H1 (cell line): ENCODE measurements around the gene CCBE1. TPM values are rescaled to one million over a fixed set of nuclear protein-coding genes. Genes with fewer than 3 reads are reported as not detected.

Source experiments
- CTCF ChIA-PET: fragments of 300-600 bp; sonication (Branson Sonifier 250); formaldehyde crosslinking; loops from one replicate; lab custom pipeline; 2021; ENCODE audit not compliant: partially characterized antibody; lab: Charles Lee
- POLR2A ChIA-PET: fragments of 300-600 bp; sonication (Branson Sonifier 250); formaldehyde crosslinking; loops from one replicate; lab custom pipeline; 2021; ENCODE audit warnings: inconsistent platforms; ENCODE audit not compliant: partially characterized antibody; lab: Charles Lee
- DNase-seq, 2 experiments: peaks; one replicate each; pipeline versions ENCODE4 v3.0.0 to v3.0.0-alpha.2; 2010 to 2022; ENCODE audit warnings: low spot score in 2 of 2, low read depth in 1 of 2, mixed read lengths in 1 of 2
- FAIRE-seq: peaks from 2 replicates; lab custom pipeline; 2011; peaks lifted over from hg19 to GRCh38; lab: Jason Lieb, UNC
- H2AFZ ChIP-seq: 2 replicates; pipeline ENCODE4 v1.8.1; 2012; ENCODE audit warnings: low read length, inconsistent platforms
- H2AK5ac ChIP-seq: 2 replicates; pipeline ENCODE4 v1.6.1; 2013; ENCODE audit warnings: low read depth, low read length
- H2BK120ac ChIP-seq: replicated peaks from 2 replicates; pipeline ENCODE3; 2013; ENCODE audit warnings: low read depth, low read length, inconsistent platforms
- H2BK12ac ChIP-seq: 2 replicates; pipeline ENCODE4 v1.6.1; 2013; ENCODE audit warnings: low read depth, low read length
- H2BK15ac ChIP-seq: 2 replicates; pipeline ENCODE4 v1.6.1; 2013; ENCODE audit warnings: low read length
- H2BK20ac ChIP-seq: 2 replicates; pipeline ENCODE4 v1.6.1; 2013; ENCODE audit warnings: low read length
- H2BK5ac ChIP-seq: 2 replicates; pipeline ENCODE4 v1.6.1; 2013; ENCODE audit warnings: low read depth, low read length
- H3K14ac ChIP-seq: 2 replicates; pipeline ENCODE4 v1.6.1; 2013; ENCODE audit warnings: inconsistent platforms; ENCODE audit not compliant: insufficient read length
- H3K18ac ChIP-seq: 2 replicates; pipeline ENCODE4 v1.6.1; 2013; ENCODE audit warnings: low read length; ENCODE audit errors: extremely low read depth
- H3K23ac ChIP-seq: 2 replicates; pipeline ENCODE4 v1.6.1; 2013; ENCODE audit warnings: inconsistent platforms; ENCODE audit not compliant: insufficient read length
- H3K23me2 ChIP-seq: 2 replicates; pipeline ENCODE4 v1.6.1; 2013; ENCODE audit warnings: low read depth, low read length
- H3K27ac ChIP-seq: 2 replicates; pipeline ENCODE4 v1.6.1; 2011; ENCODE audit warnings: low read depth, low read length, inconsistent platforms
- H3K27me3 ChIP-seq, 4 experiments: replicated peaks in 1 of 4; 1 replicate in 1 of 4; 2 replicates in 3 of 4; pipeline versions ENCODE4 v1.6.1 to v1.8.1; 2011 to 2013; ENCODE audit warnings: low read length in 3 of 4, mild to moderate bottlenecking in 3 of 4, inconsistent platforms in 2 of 4, mixed read lengths in 2 of 4, moderate library complexity in 1 of 4; ENCODE audit not compliant: control insufficient read depth in 3 of 4, insufficient read depth in 3 of 4; ENCODE audit errors: extremely low read depth in 1 of 4
- H3K36me3 ChIP-seq, 4 experiments: 2 replicates each; pipeline versions ENCODE4 v1.6.1 to v1.8.1; 2011 to 2013; ENCODE audit warnings: mild to moderate bottlenecking in 4 of 4, low read length in 3 of 4, moderate library complexity in 2 of 4, control low read depth in 1 of 4, inconsistent platforms in 1 of 4; ENCODE audit not compliant: insufficient read depth in 4 of 4, control insufficient read depth in 2 of 4
- H3K4ac ChIP-seq: replicated peaks from 2 replicates; pipeline ENCODE3; 2013; ENCODE audit warnings: low read length, low read depth, mixed read lengths, inconsistent platforms; ENCODE audit not compliant: insufficient read length
- H3K4me1 ChIP-seq, 4 experiments: replicated peaks in 1 of 4; 1 replicate in 1 of 4; 2 replicates in 3 of 4; pipeline versions ENCODE4 v1.6.1 to v1.8.1; 2011 to 2013; ENCODE audit warnings: low read length in 3 of 4, inconsistent platforms in 2 of 4, mixed read lengths in 1 of 4; ENCODE audit not compliant: insufficient read depth in 4 of 4, control insufficient read depth in 3 of 4
- H3K4me2 ChIP-seq, 2 experiments: 2 replicates each; pipeline versions ENCODE4 v1.6.1 to v1.8.1; 2011 to 2013; ENCODE audit warnings: low read depth in 2 of 2, low read length in 2 of 2, control low read depth in 1 of 2, inconsistent platforms in 1 of 2, mild to moderate bottlenecking in 1 of 2; ENCODE audit not compliant: insufficient read depth in 1 of 2
- H3K4me3 ChIP-seq, 4 experiments: fragments of 200-600, 300-600 bp in 1 of 4; sonication (generic), shearing (Covaris generic), sonication (Bioruptor Twin) in 1 of 4; 2 replicates each; pipeline versions ENCODE4 v1.5.1 to v1.8.1; 2011 to 2016; ENCODE audit warnings: low read length in 4 of 4, low read depth in 3 of 4, control low read depth in 2 of 4, inconsistent platforms in 2 of 4, mild to moderate bottlenecking in 2 of 4, mixed read lengths in 1 of 4, moderate library complexity in 1 of 4; ENCODE audit not compliant: insufficient read depth in 2 of 4; ENCODE audit errors: extremely low read depth in 1 of 4
- H3K56ac ChIP-seq: replicated peaks from 2 replicates; pipeline ENCODE3; 2013; ENCODE audit warnings: low read depth, mild to moderate bottlenecking, mixed read lengths, low read length, inconsistent platforms; ENCODE audit not compliant: insufficient read length
- H3K79me1 ChIP-seq: 2 replicates; pipeline ENCODE4 v1.6.1; 2013; ENCODE audit warnings: low read depth, low read length, control low read depth
- H3K79me2 ChIP-seq, 2 experiments: 2 replicates each; pipeline versions ENCODE4 v1.6.1 to v1.8.1; 2012 to 2013; ENCODE audit warnings: low read length in 2 of 2, mild to moderate bottlenecking in 2 of 2, inconsistent platforms in 1 of 2; ENCODE audit not compliant: insufficient read depth in 2 of 2, control insufficient read depth in 1 of 2
- H3K9ac ChIP-seq, 4 experiments: replicated peaks in 1 of 4; 1 replicate in 1 of 4; 2 replicates in 3 of 4; pipeline versions ENCODE4 v1.6.1 to v1.8.1; 2011 to 2013; ENCODE audit warnings: low read depth in 3 of 4, low read length in 3 of 4, control low read depth in 2 of 4, mild to moderate bottlenecking in 2 of 4, moderate library complexity in 2 of 4, inconsistent platforms in 1 of 4; ENCODE audit errors: extremely low read depth in 1 of 4
- H3K9me3 ChIP-seq, 2 experiments: 2 replicates each; pipeline versions ENCODE4 v1.6.1 to v1.8.1; 2012 to 2013; ENCODE audit warnings: mild to moderate bottlenecking in 2 of 2, moderate library complexity in 2 of 2, control low read depth in 1 of 2, inconsistent platforms in 1 of 2, low read depth in 1 of 2, low read length in 1 of 2, mixed read lengths in 1 of 2; ENCODE audit not compliant: insufficient read depth in 2 of 2
- H4K20me1 ChIP-seq, 2 experiments: replicated peaks in 1 of 2; 2 replicates each; pipeline versions ENCODE3 to v1.8.1; 2011 to 2013; ENCODE audit warnings: inconsistent platforms in 2 of 2, low read length in 2 of 2, mild to moderate bottlenecking in 1 of 2; ENCODE audit not compliant: insufficient read depth in 2 of 2, control insufficient read depth in 1 of 2
- H4K5ac ChIP-seq: 2 replicates; pipeline ENCODE4 v1.6.1; 2013; ENCODE audit warnings: low read length, low read depth, mixed read lengths, inconsistent platforms; ENCODE audit not compliant: insufficient read length
- H4K8ac ChIP-seq: 2 replicates; pipeline ENCODE4 v1.8.0; 2013; ENCODE audit warnings: mild to moderate bottlenecking, moderate library complexity, low read length, inconsistent platforms; ENCODE audit not compliant: insufficient read depth; ENCODE audit errors: extremely low read depth
- H4K91ac ChIP-seq: replicated peaks from 2 replicates; pipeline ENCODE3; 2013; ENCODE audit warnings: low read length, mixed read lengths, inconsistent platforms; ENCODE audit not compliant: insufficient read length
- CEBPB ChIP-seq: IDR thresholded peaks from 2 replicates; pipeline ENCODE4 v1.6.1; 2012; ENCODE audit warnings: low read depth, low read length
- CHD1 ChIP-seq: IDR thresholded peaks from 2 replicates; pipeline ENCODE4 v1.6.1; 2012; ENCODE audit warnings: low read depth, low read length, improper control_type of control experiment
- CREB1 ChIP-seq: IDR thresholded peaks from 2 replicates; pipeline ENCODE4 v1.6.1; 2012; ENCODE audit warnings: inconsistent platforms
- CTBP2 ChIP-seq: IDR thresholded peaks from 2 replicates; pipeline ENCODE4 v1.7.0; 2011; ENCODE audit warnings: borderline replicate concordance, mild to moderate bottlenecking, moderate library complexity, mixed read lengths, low read length; ENCODE audit not compliant: insufficient read depth, insufficient read length
- E2F6 ChIP-seq: IDR thresholded peaks from 2 replicates; pipeline ENCODE4 v1.6.1; 2012; ENCODE audit warnings: inconsistent platforms
- EGR1 ChIP-seq: IDR thresholded peaks from 2 replicates; pipeline ENCODE4 v1.6.1; 2011; ENCODE audit warnings: low read depth, low read length, borderline replicate concordance
- MAFK ChIP-seq: IDR thresholded peaks from 2 replicates; pipeline ENCODE4 v1.6.1; 2012; ENCODE audit warnings: low read depth, mild to moderate bottlenecking, improper control_type of control experiment, low read length
- NANOG ChIP-seq: IDR thresholded peaks from 2 replicates; pipeline ENCODE4 v1.6.1; 2011; ENCODE audit warnings: low read length, low read depth, mild to moderate bottlenecking, inconsistent platforms; ENCODE audit not compliant: insufficient read depth, poor library complexity, severe bottlenecking
- TAF7 ChIP-seq: optimal IDR thresholded peaks from 2 replicates; pipeline ENCODE3; 2011; ENCODE audit warnings: low read depth, mild to moderate bottlenecking, inconsistent platforms, low read length, moderate library complexity, borderline replicate concordance
- WGBS, 2 experiments: shearing (Covaris generic) in 1 of 2; methylation state at CpG; one replicate each; pipeline versions ENCODE4 v1.1.6 to v1.1.7; 2013 to 2015; ENCODE audit warnings: low lambda C conversion rate in 2 of 2, mixed read lengths in 2 of 2, inconsistent platforms in 1 of 2, low coverage in 1 of 2, missing lambda C conversion rate in 1 of 2; ENCODE audit not compliant: insufficient replicate concordance in 2 of 2, insufficient coverage in 1 of 2, insufficient read length in 1 of 2; ENCODE audit errors: extremely low coverage in 1 of 2, missing lambda C conversion rate in 1 of 2; 5-methylcytosine and 5-hydroxymethylcytosine counted together
- polyA plus RNA-seq, 7 experiments: library from polyadenylated mRNA; depleted of rRNA in 3 of 7; stranded (reverse) in 5 of 7; unstranded in 2 of 7; fragments of >200 nt in 5 of 7; fragments of 200-250 nt in 2 of 7; gene quantifications; 1 replicate in 5 of 7; 2 replicates in 1 of 7; 4 replicates in 1 of 7; pipeline versions ENCODE4 v1.2.1 to v1.2.3, GENCODE V29; 2011 to 2013; ENCODE audit warnings: missing spikeins in 2 of 7, mixed read lengths in 2 of 7
- total RNA-seq: library from RNA; stranded (reverse); fragmentation: NEBNext Ultra II Directional; extraction: Animal tissue kit (Norgen Biotek cat#: 25700); gene quantifications from 2 replicates; pipeline ENCODE4 v1.2.1, GENCODE V29; 2021
- TF ChIP-seq, protein P1 (sequence below): IDR thresholded peaks from 2 replicates; pipeline ENCODE4 v1.6.1; 2011; ENCODE audit warnings: low read depth, mild to moderate bottlenecking, low read length; ENCODE audit not compliant: insufficient read depth

The CCBE1 gene
- total and polyA plus RNA-seq, 2 of the 8 experiments (the other 6 are each of a cell fraction or from before 2014, with no cell fraction given) = 2.1 to 2.6 TPM

GRCh38 chr18:59660786-59661743 is 36.2 kb downstream of the CCBE1 start:
- Histone ChIP-seq H4K8ac (no peak overlapping the region), H2BK5ac (no peak overlapping the region), H3K79me1 (no peaks in the 10 kb centered on the region; the same call in 1 of the 2 replicates), H3K9me3 (no peaks in the 10 kb centered on the region), H3K27me3 (no peaks in the 10 kb centered on the region), H3K4ac (no peak overlapping the region), H3K23ac (no peak overlapping the region), H3K79me2 (no peaks in the 10 kb centered on the region), H2BK12ac (no peak overlapping the region), H3K18ac (no peak overlapping the region), H3K9ac (no peak overlapping the region), H4K20me1 (no peaks in the 10 kb centered on the region), H3K27ac (no peak overlapping the region), H3K14ac (no peak overlapping the region), H3K4me1 (no peaks in the 10 kb centered on the region; a peak in 2 of 7 replicates), H3K36me3 (no peaks in the 10 kb centered on the region), H4K5ac (no peak overlapping the region), H3K4me2 (no peak overlapping the region), H2AFZ (no peak overlapping the region), H4K91ac (no peak overlapping the region), H2BK15ac (no peak overlapping the region), H3K4me3 (no peak overlapping the region), H3K23me2 (no peaks in the 10 kb centered on the region; the same call in 1 of the 2 replicates), H2AK5ac (no peak overlapping the region), H2BK120ac (no peak overlapping the region), H2BK20ac (no peak overlapping the region), H3K56ac (no peak overlapping the region)
- DNase-seq (no peak), FAIRE-seq (no peak)
- 82% methylated on average over 8 of the region's 8 CpGs; no CpG with 5 or more reads in 1 of the 2 experiments for WGBS, 2 experiments
- ChIA-PET POLR2A (interaction anchor here (1.1 kb wide), 1 partner anchor 13 kb away, joined by 4 read pairs; no protein-coding TSS in a partner anchor), CTCF (interaction anchor here (1.3 to 3.0 kb wide), 2 partner anchors 30 to 36 kb away, joined by 3 to 14 read pairs; partner anchors contain the start of gene CCBE1)
- TF ChIP-seq CEBPB = no peak
- no peak for TF ChIP-seq CTBP2
- TF ChIP-seq NANOG = no peak
- no peak for TF ChIP-seq MAFK
- TF ChIP-seq, protein P1, sequence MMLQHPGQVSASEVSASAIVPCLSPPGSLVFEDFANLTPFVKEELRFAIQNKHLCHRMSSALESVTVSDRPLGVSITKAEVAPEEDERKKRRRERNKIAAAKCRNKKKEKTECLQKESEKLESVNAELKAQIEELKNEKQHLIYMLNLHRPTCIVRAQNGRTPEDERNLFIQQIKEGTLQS = no peak
- no peak for TF ChIP-seq CHD1
- TF ChIP-seq EGR1 = no peak
- no peak for TF ChIP-seq TAF7
- no peak for TF ChIP-seq E2F6
- no peak for TF ChIP-seq CREB1
